PC-3 (cell line): ENCODE data around the gene FFAR4. TPM values are rescaled to one million over a fixed set of nuclear protein-coding genes. Genes with fewer than 3 reads are reported as not detected.

Source experiments
- ATAC-seq: fragments of 200-7000 bp; cut with Tn5 transposase; 2 replicates; pipeline ENCODE4 v1.9.1; 2020; ENCODE audit warnings: mild to moderate bottlenecking, moderate library complexity
- BruUV-seq: library from RNA; stranded (reverse); fragments of 400-500 nt; replicated peaks from 2 replicates; lab custom pipeline; 2021; lab: Mats Ljungman, UMichigan
- CTCF ChIA-PET: fragments of 300-600 bp; sonication (Branson Sonifier 250); formaldehyde crosslinking; loops from one replicate; lab custom pipeline; 2022; ENCODE audit warnings: antibody characterized with exemption; lab: Charles Lee
- POLR2A ChIA-PET: fragments of 300-600 bp; sonication (Branson Sonifier 250); formaldehyde crosslinking; loops from one replicate; lab custom pipeline; 2022; ENCODE audit warnings: antibody characterized with exemption; ENCODE audit not compliant: unreplicated experiment; lab: Charles Lee
- DNase-seq: peaks from one replicate; pipeline ENCODE4 v3.0.0-alpha.2; 2015
- H2AFZ ChIP-seq: fragments of 300-600 bp; sonication (generic); 2 replicates; pipeline ENCODE4 v1.6.0; 2016; ENCODE audit warnings: antibody characterized with exemption, low read length
- H3F3A ChIP-seq: fragments of 300-600 bp; sonication (generic); one replicate; pipeline ENCODE4 v1.6.0; 2017; ENCODE audit warnings: antibody characterized with exemption, low read length, control low read depth, mild to moderate bottlenecking; ENCODE audit not compliant: unreplicated experiment
- H3K27ac ChIP-seq: fragments of 300-600 bp; sonication (generic); 2 replicates; pipeline ENCODE4 v1.5.1; 2016; ENCODE audit warnings: mild to moderate bottlenecking, low read length
- H3K27me3 ChIP-seq: fragments of 300-600 bp; sonication (generic); 2 replicates; pipeline ENCODE4 v1.6.1; 2016; ENCODE audit warnings: low read length, mixed read lengths
- H3K36me3 ChIP-seq: fragments of 300-600 bp; sonication (generic); 2 replicates; pipeline ENCODE4 v1.6.1; 2016; ENCODE audit warnings: low read depth, mixed run types, low read length, mixed read lengths
- H3K4me1 ChIP-seq: fragments of 300-600 bp; sonication (generic); 2 replicates; pipeline ENCODE4 v1.5.1; 2016; ENCODE audit warnings: low read length; ENCODE audit not compliant: insufficient read depth
- H3K4me2 ChIP-seq: fragments of 300-600 bp; sonication (generic); 2 replicates; pipeline ENCODE4 v1.6.0; 2016; ENCODE audit warnings: low read length
- H3K4me3 ChIP-seq: fragments of 300-600 bp; sonication (generic); 2 replicates; pipeline ENCODE4 v1.5.1; 2016; ENCODE audit warnings: mild to moderate bottlenecking, low read length, mixed read lengths
- H3K79me2 ChIP-seq: fragments of 300-600 bp; sonication (generic); 2 replicates; pipeline ENCODE4 v1.6.1; 2017; ENCODE audit warnings: low read length, mixed read lengths
- H3K9ac ChIP-seq: fragments of 300-600 bp; sonication (generic); 2 replicates; pipeline ENCODE4 v1.6.0; 2016; ENCODE audit warnings: mild to moderate bottlenecking, low read length
- H3K9me2 ChIP-seq: fragments of 300-600 bp; sonication (generic); replicated peaks from 2 replicates; pipeline ENCODE4 v1.6.1; 2016; ENCODE audit warnings: mixed run types, low read length, mixed read lengths
- H3K9me3 ChIP-seq: fragments of 300-600 bp; sonication (generic); 2 replicates; pipeline ENCODE4 v1.6.1; 2016; ENCODE audit warnings: low read length, mixed read lengths
- H4K20me1 ChIP-seq: fragments of 300-600 bp; sonication (generic); 2 replicates; pipeline ENCODE4 v1.6.1; 2016; ENCODE audit warnings: low read length, mixed read lengths
- EZH2 ChIP-seq: fragments of 300-600 bp; sonication (generic); IDR thresholded peaks from one replicate; pipeline ENCODE4 v1.6.1; 2017; ENCODE audit warnings: antibody characterized with exemption, mild to moderate bottlenecking, low read length; ENCODE audit not compliant: unreplicated experiment
- EZH2phosphoT487 ChIP-seq: fragments of 300-600 bp; sonication (generic); IDR thresholded peaks from 2 replicates; pipeline ENCODE4 v1.6.1; 2018; ENCODE audit warnings: mild to moderate bottlenecking, antibody characterized with exemption, low read length, borderline replicate concordance
- intact Hi-C: fragments of 100-400 bp; cut with micrococcal nuclease; formaldehyde crosslinking; loops from 2 replicates; pipeline ENCODE4 v1.9.0; 2023
- total RNA-seq: library from RNA; depleted of rRNA; stranded (reverse); fragments of >200 nt; gene quantifications from 2 replicates; pipeline ENCODE4 v1.2.3, GENCODE V29; 2014
- TF ChIP-seq, protein P1 (sequence below): fragments of 300-600 bp; sonication (generic); conservative IDR thresholded peaks from 2 replicates; pipeline ENCODE4 v1.5.1; 2017; ENCODE audit warnings: antibody characterized with exemption, low read depth, mild to moderate bottlenecking, low read length

FFAR4 gene
- total RNA-seq, 1 experiment from 2014 or later: 1.5 TPM

DNA sequence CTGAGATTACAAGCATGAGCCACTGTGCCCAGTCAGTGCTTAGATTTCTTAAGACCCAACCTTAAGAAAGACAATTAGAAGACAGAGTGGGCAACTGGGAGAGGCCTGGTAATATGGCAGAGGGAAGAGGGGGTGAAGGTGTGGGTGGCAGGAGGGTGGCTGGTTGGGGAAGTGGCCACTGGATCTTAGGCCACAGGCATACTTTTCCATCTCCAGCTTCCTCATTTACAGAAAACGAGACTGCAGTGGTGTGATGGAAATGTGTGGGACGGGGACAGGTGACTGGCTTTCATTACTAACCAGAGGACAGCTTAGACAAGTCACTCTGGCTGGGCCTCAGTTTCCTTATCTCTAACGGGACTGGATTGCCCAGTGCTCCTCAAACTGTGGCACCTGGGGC is 1.0 kb upstream of the FFAR4 start:
- Histone ChIP-seq H3K9ac (no peak overlapping the region), H2AFZ (no peak overlapping the region), H3F3A (no peaks in the 10 kb centered on the region), H3K4me2 (no peak overlapping the region), H3K4me3 (no peak overlapping the region; the same call in 1 of the 2 replicates), H3K27me3 (no peaks in the 10 kb centered on the region), H3K27ac (no peak overlapping the region), H3K9me2 (no peaks in the 10 kb centered on the region), H3K9me3 (no peaks in the 10 kb centered on the region), H3K36me3 (no peaks in the 10 kb centered on the region), H4K20me1 (no peaks in the 10 kb centered on the region), H3K79me2 (no peaks in the 10 kb centered on the region), H3K4me1 (peaks cover 4% of the 10 kb centered on the region; the same call in 1 of the 2 replicates)
- intact Hi-C loops: no loop called here
- no peak for TF ChIP-seq EZH2
- no peak for TF ChIP-seq EZH2phosphoT487
- TF ChIP-seq, protein P1, sequence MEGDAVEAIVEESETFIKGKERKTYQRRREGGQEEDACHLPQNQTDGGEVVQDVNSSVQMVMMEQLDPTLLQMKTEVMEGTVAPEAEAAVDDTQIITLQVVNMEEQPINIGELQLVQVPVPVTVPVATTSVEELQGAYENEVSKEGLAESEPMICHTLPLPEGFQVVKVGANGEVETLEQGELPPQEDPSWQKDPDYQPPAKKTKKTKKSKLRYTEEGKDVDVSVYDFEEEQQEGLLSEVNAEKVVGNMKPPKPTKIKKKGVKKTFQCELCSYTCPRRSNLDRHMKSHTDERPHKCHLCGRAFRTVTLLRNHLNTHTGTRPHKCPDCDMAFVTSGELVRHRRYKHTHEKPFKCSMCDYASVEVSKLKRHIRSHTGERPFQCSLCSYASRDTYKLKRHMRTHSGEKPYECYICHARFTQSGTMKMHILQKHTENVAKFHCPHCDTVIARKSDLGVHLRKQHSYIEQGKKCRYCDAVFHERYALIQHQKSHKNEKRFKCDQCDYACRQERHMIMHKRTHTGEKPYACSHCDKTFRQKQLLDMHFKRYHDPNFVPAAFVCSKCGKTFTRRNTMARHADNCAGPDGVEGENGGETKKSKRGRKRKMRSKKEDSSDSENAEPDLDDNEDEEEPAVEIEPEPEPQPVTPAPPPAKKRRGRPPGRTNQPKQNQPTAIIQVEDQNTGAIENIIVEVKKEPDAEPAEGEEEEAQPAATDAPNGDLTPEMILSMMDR: no peak
- ChIA-PET POLR2A (no interaction called here), CTCF (no interaction called here)
- BruUV-seq: no TSS peak
- no peak for ATAC-seq
- DNase-seq: no peak

DNA sequence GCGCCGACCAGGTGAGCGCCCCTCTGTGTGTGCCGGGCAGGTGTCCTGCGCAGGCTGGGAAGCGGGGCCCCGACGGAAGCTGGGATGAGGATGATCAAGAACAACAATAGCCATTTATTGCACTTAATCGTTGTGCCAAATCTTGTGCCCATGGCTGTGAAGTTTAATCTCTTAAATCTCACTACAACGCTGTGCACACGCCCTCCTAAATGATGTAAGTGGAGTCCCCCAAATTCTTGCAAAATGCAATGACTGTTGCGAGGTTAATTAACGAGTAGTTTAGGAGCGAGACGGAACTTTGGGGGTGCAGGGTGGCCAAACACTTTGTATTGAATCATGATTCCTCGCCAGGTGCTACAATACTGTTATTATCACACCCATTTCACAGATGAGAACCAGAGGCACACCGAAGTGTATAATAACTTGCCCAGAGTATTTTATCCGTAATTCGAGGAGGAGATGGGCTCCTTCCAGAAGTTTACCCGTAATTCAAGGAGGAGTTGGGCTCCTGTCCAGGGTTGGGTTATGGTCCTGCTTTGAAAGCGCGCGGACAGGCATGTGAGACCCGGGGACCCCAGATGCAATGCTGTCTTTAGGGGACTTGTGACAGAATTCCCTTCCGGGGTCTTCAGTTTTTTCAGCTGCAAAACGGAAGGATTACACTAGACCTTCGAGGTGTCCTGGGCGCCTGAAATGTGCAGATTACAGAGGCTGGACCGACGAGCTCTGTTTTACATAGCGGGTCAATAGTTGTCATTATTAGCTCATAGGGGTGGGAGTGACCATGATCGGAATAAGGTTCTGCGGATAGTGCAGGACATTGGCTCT is 1.0 kb downstream of the FFAR4 start:
- DNase-seq (no peak), ATAC-seq (no peak)
- no peaks in the 10 kb centered on the region for H4K20me1 ChIP-seq
- no peak for TF ChIP-seq EZH2phosphoT487
- TF ChIP-seq, protein P1: no peak
- TF ChIP-seq EZH2: no peak
- no peak overlapping the region for H3K27ac ChIP-seq
- no peaks in the 10 kb centered on the region for H3K79me2 ChIP-seq
- intact Hi-C loops: no loop called here
- no peaks in the 10 kb centered on the region for H3F3A ChIP-seq
- no peaks in the 10 kb centered on the region for H3K27me3 ChIP-seq
- POLR2A ChIA-PET: no interaction called here
- no peak overlapping the region for H3K9ac ChIP-seq
- no peak overlapping the region for H3K4me3 ChIP-seq
- BruUV-seq: TSS peak; percentile 37
- H3K9me3 ChIP-seq: no peaks in the 10 kb centered on the region
- CTCF ChIA-PET: no interaction called here
- H3K4me2 ChIP-seq: no peak overlapping the region
- no peak overlapping the region for H2AFZ ChIP-seq
- H3K4me1 ChIP-seq: peaks cover 11% of the 10 kb centered on the region; the same call in 1 of the 2 replicates
- H3K9me2 ChIP-seq: no peaks in the 10 kb centered on the region
- H3K36me3 ChIP-seq: no peaks in the 10 kb centered on the region

DNA sequence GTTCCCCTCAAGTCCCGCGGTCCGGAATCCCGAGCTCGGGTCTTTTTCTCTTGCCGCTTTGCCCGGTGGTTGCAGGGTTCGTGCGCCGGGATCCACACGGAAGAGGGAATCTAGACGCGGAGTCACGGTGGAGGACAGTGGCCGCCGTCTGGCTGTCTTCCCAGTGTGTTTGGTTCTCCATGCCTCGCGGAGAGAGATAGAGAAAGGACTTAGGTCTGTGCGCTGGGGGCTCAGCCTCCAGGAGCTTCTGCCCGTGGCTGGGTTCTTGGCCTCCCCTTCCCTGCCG is 1.6 kb downstream of the FFAR4 start:
- intact Hi-C loops: no loop called here
- no peaks in the 10 kb centered on the region for H3K9me2 ChIP-seq
- no peak overlapping the region for H3K27ac ChIP-seq
- H3K9me3 ChIP-seq: no peaks in the 10 kb centered on the region
- H3K4me3 ChIP-seq: no peak overlapping the region
- CTCF ChIA-PET: no interaction called here
- H3K4me1 ChIP-seq: peaks cover 11% of the 10 kb centered on the region; the same call in 1 of the 2 replicates
- no peak overlapping the region for H3K9ac ChIP-seq
- no TSS peak for BruUV-seq
- H3K36me3 ChIP-seq: no peaks in the 10 kb centered on the region
- TF ChIP-seq, protein P1: no peak
- TF ChIP-seq EZH2phosphoT487: no peak
- TF ChIP-seq EZH2: no peak
- H3F3A ChIP-seq: no peaks in the 10 kb centered on the region
- no peak overlapping the region for H3K4me2 ChIP-seq
- no peak overlapping the region for H2AFZ ChIP-seq
- POLR2A ChIA-PET: no interaction called here
- no peaks in the 10 kb centered on the region for H3K79me2 ChIP-seq
- no peaks in the 10 kb centered on the region for H4K20me1 ChIP-seq
- ATAC-seq: no peak
- H3K27me3 ChIP-seq: no peaks in the 10 kb centered on the region
- DNase-seq: no peak
